ENCODE measurements around the gene SERPINA3.

- TF ChIP-seq CTCF (IDR thresholded peaks at IDR 0.05): no peak
- TF ChIP-seq POLR2A (IDR thresholded peaks at IDR 0.05): no peak
Measured at GRCh38 chr14:94602722-94603121, 9.5 kb upstream of the SERPINA3 start.
